Parathyroid adenoma (tissue), 2 donors: Measurements from ENCODE around the gene ADGB.

Experiments
- H2AFZ ChIP-seq: fragments of 300-600 bp; sonication (generic); one replicate; pipeline ENCODE4 v1.7.0; 2017; ENCODE audit warnings: antibody characterized with exemption, mild to moderate bottlenecking
- H3K27ac ChIP-seq: fragments of 300-600 bp; sonication (generic); one replicate; pipeline ENCODE4 v1.7.0; 2017
- H3K27me3 ChIP-seq: fragments of 300-600 bp; sonication (generic); one replicate; pipeline ENCODE4 v1.7.0; 2017; ENCODE audit warnings: low read length; ENCODE audit not compliant: control insufficient read depth, insufficient read depth
- H3K36me3 ChIP-seq: fragments of 300-600 bp; sonication (generic); one replicate; pipeline ENCODE4 v1.7.0; 2017; ENCODE audit warnings: low read length; ENCODE audit not compliant: control insufficient read depth, insufficient read depth
- H3K4me1 ChIP-seq: fragments of 300-600 bp; sonication (generic); one replicate; pipeline ENCODE4 v1.7.0; 2017; ENCODE audit warnings: control low read depth
- H3K4me2 ChIP-seq: fragments of 300-600 bp; sonication (generic); one replicate; pipeline ENCODE4 v1.7.0; 2017; ENCODE audit warnings: low read length
- H3K4me3 ChIP-seq: fragments of 300-600 bp; sonication (generic); one replicate; pipeline ENCODE4 v1.7.0; 2017; ENCODE audit warnings: low read depth, low read length
- H3K79me2 ChIP-seq: fragments of 300-600 bp; sonication (generic); one replicate; pipeline ENCODE4 v1.7.0; 2017; ENCODE audit warnings: control low read depth
- H3K9ac ChIP-seq: fragments of 300-600 bp; sonication (generic); one replicate; pipeline ENCODE4 v1.7.0; 2017; ENCODE audit warnings: mild to moderate bottlenecking
- H3K9me3 ChIP-seq: fragments of 300-600 bp; sonication (generic); one replicate; pipeline ENCODE4 v1.7.0; 2017; ENCODE audit warnings: low read length; ENCODE audit not compliant: control insufficient read depth
- TF ChIP-seq, protein P1 (sequence below): fragments of 300-600 bp; sonication (generic); IDR thresholded peaks from one replicate; pipeline ENCODE4 v1.7.0; 2017; ENCODE audit warnings: antibody characterized with exemption, mild to moderate bottlenecking
- donor health status: primary hyperparathyroidism.

ADGB gene

DNA sequence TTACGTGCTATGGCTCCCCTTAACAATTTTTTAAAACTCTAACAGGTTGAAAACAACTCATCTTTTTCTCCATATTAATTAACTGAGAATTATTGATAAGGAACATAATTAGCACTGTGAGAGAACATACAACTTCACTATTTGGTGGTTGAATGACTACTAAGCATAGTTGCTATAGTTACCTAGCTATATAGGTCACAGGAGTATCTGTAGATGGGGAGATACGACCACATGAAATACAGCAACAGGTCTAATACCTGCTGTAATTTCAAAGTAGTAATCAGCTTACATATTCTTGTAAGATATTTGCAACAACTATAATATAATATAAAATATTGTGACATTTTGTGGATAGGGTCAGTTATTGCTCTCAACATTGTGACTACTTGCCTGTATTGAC, 102.9 kb downstream of the ADGB start:
- TF ChIP-seq, protein P1, sequence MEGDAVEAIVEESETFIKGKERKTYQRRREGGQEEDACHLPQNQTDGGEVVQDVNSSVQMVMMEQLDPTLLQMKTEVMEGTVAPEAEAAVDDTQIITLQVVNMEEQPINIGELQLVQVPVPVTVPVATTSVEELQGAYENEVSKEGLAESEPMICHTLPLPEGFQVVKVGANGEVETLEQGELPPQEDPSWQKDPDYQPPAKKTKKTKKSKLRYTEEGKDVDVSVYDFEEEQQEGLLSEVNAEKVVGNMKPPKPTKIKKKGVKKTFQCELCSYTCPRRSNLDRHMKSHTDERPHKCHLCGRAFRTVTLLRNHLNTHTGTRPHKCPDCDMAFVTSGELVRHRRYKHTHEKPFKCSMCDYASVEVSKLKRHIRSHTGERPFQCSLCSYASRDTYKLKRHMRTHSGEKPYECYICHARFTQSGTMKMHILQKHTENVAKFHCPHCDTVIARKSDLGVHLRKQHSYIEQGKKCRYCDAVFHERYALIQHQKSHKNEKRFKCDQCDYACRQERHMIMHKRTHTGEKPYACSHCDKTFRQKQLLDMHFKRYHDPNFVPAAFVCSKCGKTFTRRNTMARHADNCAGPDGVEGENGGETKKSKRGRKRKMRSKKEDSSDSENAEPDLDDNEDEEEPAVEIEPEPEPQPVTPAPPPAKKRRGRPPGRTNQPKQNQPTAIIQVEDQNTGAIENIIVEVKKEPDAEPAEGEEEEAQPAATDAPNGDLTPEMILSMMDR = no peak
- no peaks in the 10 kb centered on the region for H3K9me3 ChIP-seq
- no peak overlapping the region for H2AFZ ChIP-seq
- H3K4me3 ChIP-seq = no peak overlapping the region
- H3K79me2 ChIP-seq = no peaks in the 10 kb centered on the region
- H3K4me1 ChIP-seq = no peaks in the 10 kb centered on the region
- H3K27me3 ChIP-seq = no peaks in the 10 kb centered on the region
- no peaks in the 10 kb centered on the region for H3K36me3 ChIP-seq
- no peak overlapping the region for H3K4me2 ChIP-seq
- H3K9ac ChIP-seq = no peak overlapping the region
- no peak overlapping the region for H3K27ac ChIP-seq

DNA sequence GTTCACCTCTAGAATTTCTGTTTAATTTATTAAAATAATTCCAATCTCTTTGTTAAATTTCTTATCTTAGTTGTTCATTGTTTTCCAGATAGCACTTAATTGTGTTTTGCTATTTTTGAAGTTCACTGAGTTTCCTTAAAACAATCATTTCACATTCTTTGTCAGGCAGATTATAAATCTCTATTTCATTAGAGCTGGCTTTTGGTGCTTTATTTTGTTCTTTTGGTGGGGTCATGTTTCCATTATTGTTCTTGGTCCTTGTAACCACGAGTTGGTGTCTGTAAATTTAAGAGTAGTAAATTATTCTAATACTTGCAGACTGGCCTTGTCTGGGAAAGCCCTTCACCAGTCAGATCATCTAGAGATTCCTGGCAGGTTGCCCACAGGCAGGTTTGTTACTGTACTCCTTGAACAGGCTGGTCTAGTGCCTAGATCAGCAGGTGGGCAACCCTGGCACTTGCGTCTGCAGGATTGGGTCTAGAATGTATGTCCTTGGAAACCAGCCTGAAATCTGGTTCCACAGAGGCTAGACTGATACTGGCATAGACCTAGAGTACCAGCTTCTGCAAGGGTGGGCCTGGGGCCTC, 110.4 kb downstream of the ADGB start:
- Histone ChIP-seq H3K9ac (no peak overlapping the region), H3K27me3 (no peaks in the 10 kb centered on the region), H3K4me2 (no peak overlapping the region), H3K79me2 (no peaks in the 10 kb centered on the region), H3K9me3 (peaks cover 3% of the 10 kb centered on the region), H3K4me3 (no peak overlapping the region), H2AFZ (no peak overlapping the region), H3K36me3 (no peaks in the 10 kb centered on the region), H3K4me1 (no peaks in the 10 kb centered on the region), H3K27ac (no peak overlapping the region)
- TF ChIP-seq, protein P1 = no peak

DNA sequence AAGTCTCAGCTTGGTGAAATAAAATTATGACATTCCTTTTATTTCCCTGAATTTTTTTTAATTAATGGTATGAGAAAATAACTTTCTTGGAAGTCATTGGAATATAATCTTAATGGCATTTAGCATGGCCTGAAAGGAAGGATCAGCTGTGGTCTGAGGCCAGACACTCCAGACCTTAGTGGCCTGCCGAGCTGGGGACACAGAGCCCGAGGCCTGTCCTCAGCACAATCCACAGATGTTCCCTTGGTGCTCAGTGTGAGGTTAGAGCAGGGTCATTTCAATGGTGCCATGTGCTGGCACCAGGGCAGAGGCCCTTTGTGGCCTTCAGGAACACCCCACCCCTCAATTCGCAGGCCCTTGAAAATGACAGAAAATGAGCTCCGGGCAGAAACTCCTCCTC, 120.6 kb downstream of the ADGB start:
- Histone ChIP-seq H3K27ac (no peak overlapping the region), H3K4me3 (no peak overlapping the region), H3K79me2 (no peaks in the 10 kb centered on the region), H3K27me3 (no peaks in the 10 kb centered on the region), H3K36me3 (no peaks in the 10 kb centered on the region), H2AFZ (no peak overlapping the region), H3K4me1 (no peaks in the 10 kb centered on the region), H3K9ac (no peak overlapping the region), H3K4me2 (no peak overlapping the region), H3K9me3 (no peaks in the 10 kb centered on the region)
- TF ChIP-seq, protein P1 = no peak

DNA sequence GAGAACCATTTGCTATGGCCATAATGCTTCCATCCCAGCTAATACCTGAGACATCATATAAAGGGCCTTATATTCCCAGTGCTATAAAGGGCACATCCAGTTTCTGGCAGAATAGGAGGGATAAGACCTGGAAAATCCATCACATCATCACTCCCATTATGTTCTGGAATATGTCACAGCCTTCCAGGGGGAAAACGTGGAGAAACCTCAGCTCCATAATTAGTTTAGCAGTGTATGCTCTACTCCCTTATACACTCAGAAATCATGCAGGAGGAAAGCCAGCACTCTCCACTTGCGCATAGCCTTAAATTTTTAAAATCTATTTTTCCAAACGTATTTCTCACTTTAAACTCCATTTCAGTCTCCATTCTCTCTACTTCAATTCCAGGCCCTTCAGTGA, 140.9 kb downstream of the ADGB start:
- H3K36me3 ChIP-seq = no peaks in the 10 kb centered on the region
- H3K79me2 ChIP-seq = no peaks in the 10 kb centered on the region
- TF ChIP-seq, protein P1 = no peak
- no peak overlapping the region for H3K4me2 ChIP-seq
- H3K4me1 ChIP-seq = no peaks in the 10 kb centered on the region
- no peaks in the 10 kb centered on the region for H3K27me3 ChIP-seq
- H3K4me3 ChIP-seq = no peak overlapping the region
- H2AFZ ChIP-seq = no peak overlapping the region
- no peaks in the 10 kb centered on the region for H3K9me3 ChIP-seq
- no peak overlapping the region for H3K27ac ChIP-seq
- H3K9ac ChIP-seq = no peak overlapping the region

DNA sequence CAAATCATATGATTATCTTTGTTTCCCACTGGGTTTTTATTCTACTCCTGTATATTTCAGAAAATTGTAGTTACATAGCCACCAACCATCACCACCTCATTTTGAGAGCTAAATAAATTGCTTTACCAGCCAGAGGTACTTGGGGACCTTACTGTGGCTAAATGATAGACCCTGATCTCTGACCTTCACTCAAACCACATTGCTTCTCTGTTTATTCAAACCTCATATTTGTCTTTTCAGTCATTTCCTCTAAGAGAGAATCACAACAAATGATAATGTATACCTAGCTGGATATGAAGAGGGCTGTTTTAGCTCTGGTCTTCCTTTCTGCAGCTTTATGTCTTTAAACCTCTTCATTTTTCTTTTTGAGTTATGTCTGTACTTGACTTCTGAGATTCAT, 142.8 kb downstream of the ADGB start:
- Histone ChIP-seq H3K9me3 (no peaks in the 10 kb centered on the region), H3K36me3 (no peaks in the 10 kb centered on the region), H3K4me1 (no peaks in the 10 kb centered on the region), H3K79me2 (no peaks in the 10 kb centered on the region), H3K4me2 (no peak overlapping the region), H3K27me3 (no peaks in the 10 kb centered on the region), H3K27ac (no peak overlapping the region), H3K4me3 (no peak overlapping the region), H3K9ac (no peak overlapping the region), H2AFZ (no peak overlapping the region)
- TF ChIP-seq, protein P1 = no peak
